Tibial nerve (tissue), 4 donors: ENCODE results near the gene ARV1.

Experiments used
- CTCF ChIP-seq, 5 experiments: fragments of 200-600 bp in 3 of 5; fragments of 450-650 bp in 2 of 5; sonication (generic) in 3 of 5; IDR thresholded peaks; one replicate each; pipeline ENCODE4 v1.5.1; 2016 to 2019; ENCODE audit warnings: antibody characterized with exemption in 5 of 5, mild to moderate bottlenecking in 3 of 5, moderate library complexity in 2 of 5
- EP300 ChIP-seq, 2 donors: sonication (generic); formaldehyde crosslinking; IDR thresholded peaks; one replicate each; pipeline ENCODE4 v1.6.1; 2017; ENCODE audit warnings: antibody characterized with exemption in 2 of 2, mild to moderate bottlenecking in 1 of 2
- POLR2A ChIP-seq, 2 donors: fragments of 450-650 bp; IDR thresholded peaks; one replicate each; pipeline ENCODE4 v1.6.1; 2017; ENCODE audit warnings: antibody characterized with exemption in 2 of 2, mild to moderate bottlenecking in 2 of 2, moderate library complexity in 2 of 2

- TF ChIP-seq POLR2A (IDR thresholded peaks at IDR 0.05) (no peak), CTCF (IDR thresholded peaks at IDR 0.05) (no peak), EP300 (IDR thresholded peaks at IDR 0.05) (no peak)
Observed at GRCh38 chr1:231011963-231012362, 33.1 kb downstream of the ARV1 start.
